Right lobe of liver (tissue), 4 donors: ENCODE results near the gene TMEFF2.

Experiments
- POLR2A ChIP-seq: fragments of 450-650 bp; IDR thresholded peaks from one replicate; pipeline ENCODE4 v1.6.1; 2017; ENCODE audit warnings: antibody characterized with exemption, mild to moderate bottlenecking
- TF ChIP-seq, protein P1 (sequence below), 4 donors: fragments of 200-600 bp in 3 of 4; fragments of 450-650 bp in 1 of 4; IDR thresholded peaks; one replicate each; pipeline versions ENCODE4 v1.5.1 to v1.8.0; 2016 to 2022; ENCODE audit warnings: antibody characterized with exemption in 4 of 4, mild to moderate bottlenecking in 2 of 4
- donor health status: DM: no; HTN: no; CAD: no.
- donor health status: DM: no; HTN: no; CAD: no.
- donor health status: DM: no; HTN: yes; CAD: no.

DNA sequence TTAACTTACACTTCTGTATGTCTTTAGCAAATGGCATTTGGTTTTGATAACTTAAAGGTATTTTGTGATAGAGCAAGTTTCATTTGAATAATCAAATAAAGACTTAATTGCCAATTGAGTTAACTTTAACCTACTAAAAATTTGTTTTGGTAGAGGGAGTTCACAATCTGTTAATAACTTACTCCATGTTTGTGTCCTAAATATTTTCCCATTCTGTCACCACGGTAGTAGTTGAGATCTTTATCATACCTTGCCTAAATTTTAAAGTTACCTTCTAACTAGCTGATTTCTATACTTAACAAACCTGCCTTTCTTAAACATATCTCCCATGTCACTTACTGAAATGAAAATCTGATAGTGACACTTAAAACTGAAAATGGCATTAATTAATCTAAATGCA is 127.1 kb downstream of the TMEFF2 start:
- no peak for TF ChIP-seq POLR2A
- TF ChIP-seq, protein P1, sequence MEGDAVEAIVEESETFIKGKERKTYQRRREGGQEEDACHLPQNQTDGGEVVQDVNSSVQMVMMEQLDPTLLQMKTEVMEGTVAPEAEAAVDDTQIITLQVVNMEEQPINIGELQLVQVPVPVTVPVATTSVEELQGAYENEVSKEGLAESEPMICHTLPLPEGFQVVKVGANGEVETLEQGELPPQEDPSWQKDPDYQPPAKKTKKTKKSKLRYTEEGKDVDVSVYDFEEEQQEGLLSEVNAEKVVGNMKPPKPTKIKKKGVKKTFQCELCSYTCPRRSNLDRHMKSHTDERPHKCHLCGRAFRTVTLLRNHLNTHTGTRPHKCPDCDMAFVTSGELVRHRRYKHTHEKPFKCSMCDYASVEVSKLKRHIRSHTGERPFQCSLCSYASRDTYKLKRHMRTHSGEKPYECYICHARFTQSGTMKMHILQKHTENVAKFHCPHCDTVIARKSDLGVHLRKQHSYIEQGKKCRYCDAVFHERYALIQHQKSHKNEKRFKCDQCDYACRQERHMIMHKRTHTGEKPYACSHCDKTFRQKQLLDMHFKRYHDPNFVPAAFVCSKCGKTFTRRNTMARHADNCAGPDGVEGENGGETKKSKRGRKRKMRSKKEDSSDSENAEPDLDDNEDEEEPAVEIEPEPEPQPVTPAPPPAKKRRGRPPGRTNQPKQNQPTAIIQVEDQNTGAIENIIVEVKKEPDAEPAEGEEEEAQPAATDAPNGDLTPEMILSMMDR (IDR thresholded peaks at IDR 0.05): no peak
